ENCODE measurements around the gene DEAF1.

The DEAF1 gene

GRCh38 chr11:628056-628455, 67.0 kb downstream of the DEAF1 start:
- DNase-seq (ENCODE audit: low read depth, low spot score): no peak
- no peak overlapping the region for H3K27ac ChIP-seq

- H3K27ac ChIP-seq: no peak overlapping the region
- no peak for DNase-seq (ENCODE audit: low read depth, low spot score)
Measured at GRCh38 chr11:627308-627576, 67.8 kb downstream of the DEAF1 start.

- H3K27ac ChIP-seq: no peak within 1 kb of the TSS
- no peak for DNase-seq (ENCODE audit: low read depth, low spot score)
Measured at GRCh38 chr11:626475-627307, 68.3 kb downstream of the DEAF1 start, which contains the start of gene SCT. Gene SCT (minus strand): TSS chr11:627181. CDS start chr11:627143, 38 bp downstream.

GRCh38 chr11:625636-626268, 69.3 kb downstream of the DEAF1 start:
- H3K27ac ChIP-seq: no peak overlapping the region
- DNase-seq (ENCODE audit: low read depth, low spot score): no peak

- DNase-seq (ENCODE audit: low read depth, low spot score): no peak
- H3K27ac ChIP-seq: no peak within 1 kb of the TSS
Measured at GRCh38 chr11:624705-625635, 70.1 kb downstream of the DEAF1 start, which contains the start of gene CDHR5. Gene CDHR5 (minus strand): TSS chr11:624955. CDS start chr11:624902, 53 bp downstream.

- no peak for DNase-seq (ENCODE audit: low read depth, low spot score)
- no peak overlapping the region for H3K27ac ChIP-seq
Measured at GRCh38 chr11:623999-624704, 70.9 kb downstream of the DEAF1 start.

- no peak overlapping the region for H3K27ac ChIP-seq
- no peak for DNase-seq (ENCODE audit: low read depth, low spot score)
Measured at GRCh38 chr11:623349-623869, 71.6 kb downstream of the DEAF1 start.

- DNase-seq (ENCODE audit: low read depth, low spot score): no peak
- no peak overlapping the region for H3K27ac ChIP-seq
Measured at GRCh38 chr11:621838-622237, 73.2 kb downstream of the DEAF1 start.

- no peak for DNase-seq (ENCODE audit: low read depth, low spot score)
Measured at GRCh38 chr11:620935-621814, 73.8 kb downstream of the DEAF1 start.

GRCh38 chr11:620201-620600, 74.8 kb downstream of the DEAF1 start:
- DNase-seq (ENCODE audit: low read depth, low spot score): no peak
- no peak overlapping the region for H3K27ac ChIP-seq

More at GRCh38 chr11:620935-621814, 73.8 kb downstream of the DEAF1 start:
- H3K27ac ChIP-seq: no peak overlapping the region

GRCh38 chr11:619628-620050, 75.4 kb downstream of the DEAF1 start:
- no peak for DNase-seq (ENCODE audit: low read depth, low spot score)
- H3K27ac ChIP-seq: no peak overlapping the region

- no peak overlapping the region for H3K27ac ChIP-seq
- no peak for DNase-seq (ENCODE audit: low read depth, low spot score)
Measured at GRCh38 chr11:618856-619627, 76.0 kb downstream of the DEAF1 start.

- no peak overlapping the region for H3K27ac ChIP-seq
Measured at GRCh38 chr11:617912-618682, 76.9 kb downstream of the DEAF1 start.

GRCh38 chr11:617199-617911, 77.7 kb downstream of the DEAF1 start:
- no peak overlapping the region for H3K27ac ChIP-seq
- DNase-seq (ENCODE audit: low read depth, low spot score): no peak

More at GRCh38 chr11:617912-618682, 76.9 kb downstream of the DEAF1 start:
- no peak for DNase-seq (ENCODE audit: low read depth, low spot score)

- H3K27ac ChIP-seq: peak overlapping the region; percentile 77
- no peak for DNase-seq (ENCODE audit: low read depth, low spot score)
Measured at GRCh38 chr11:616320-617198, 78.5 kb downstream of the DEAF1 start.

Data from epithelial cell of prostate (primary cell).